Stimulated activated CD8-positive, alpha-beta memory T cell treated with anti-CD3 and anti-CD28 coated beads, Interleukin-15, amount 100 ng/mL, for 1 hour (primary cell): ENCODE measurements around the gene NKAIN2.
"Not testable (repeated sequence)": the region's sequence is repeated elsewhere in the genome, so short reads cannot be mapped to it uniquely, and the experiment has no call there.

ENCODE experiments used
- DNase-seq: peaks from one replicate; pipeline ENCODE4 v3.0.0-alpha.2; 2020; ENCODE audit warnings: low read depth

NKAIN2 gene

DNA sequence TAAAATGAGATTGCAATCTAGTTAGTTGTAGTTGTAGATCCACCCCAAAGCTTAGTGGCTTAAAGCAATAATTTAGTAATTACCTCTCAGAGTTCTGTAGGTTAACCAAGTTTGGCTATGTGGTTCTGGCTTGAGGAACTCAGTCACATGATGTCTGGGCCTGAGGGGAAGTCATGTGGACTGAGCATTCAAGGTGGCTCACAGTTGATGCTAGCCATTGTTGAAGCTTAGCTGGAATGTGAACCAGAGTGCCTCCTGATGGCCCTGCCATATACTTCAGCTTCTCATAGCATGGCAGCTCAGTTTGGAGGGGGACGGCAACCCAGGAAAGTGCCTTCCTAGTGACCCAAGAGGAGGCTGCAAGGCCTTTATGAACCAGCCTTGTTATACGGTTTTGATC, 895.4 kb downstream of the NKAIN2 start:
- DNase-seq: no peak

DNA sequence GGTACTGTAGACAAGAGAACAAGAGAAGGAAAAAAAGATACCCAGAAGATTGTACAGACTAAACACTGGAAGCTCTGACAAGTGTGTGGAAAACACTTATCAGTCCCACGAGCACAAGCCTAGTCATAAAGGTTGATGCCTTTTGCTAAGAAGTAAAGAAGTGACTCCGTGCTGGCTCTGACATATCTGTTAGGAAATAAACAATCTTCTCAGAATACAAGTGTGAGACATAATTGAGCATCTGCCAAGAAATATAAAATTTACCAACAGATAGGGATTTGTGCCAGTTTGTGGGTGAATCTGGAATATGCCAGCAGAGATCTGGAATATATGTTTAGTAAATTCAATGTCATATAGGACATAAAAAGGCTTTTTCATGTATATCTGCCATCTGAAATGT, 899.9 kb downstream of the NKAIN2 start:
- no peak for DNase-seq

DNA sequence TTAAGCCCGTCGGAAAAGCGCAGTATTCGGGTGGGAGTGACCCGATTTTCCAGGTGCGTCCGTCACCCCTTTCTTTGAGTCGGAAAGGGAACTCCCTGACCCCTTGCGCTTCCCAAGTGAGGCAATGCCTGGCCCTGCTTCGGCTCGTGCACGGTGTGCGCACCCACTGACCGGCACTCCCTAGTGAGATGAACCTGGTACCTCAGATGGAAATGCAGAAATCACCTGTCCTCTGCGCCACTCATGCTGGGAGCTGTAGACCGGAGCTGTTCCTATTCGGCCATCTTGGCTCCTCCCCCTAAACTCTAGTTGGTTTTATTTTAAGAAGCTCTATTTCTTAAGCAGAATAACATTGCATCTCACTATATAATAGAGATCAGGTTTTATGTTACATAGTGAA, 908.9 kb downstream of the NKAIN2 start:
- DNase-seq: not testable (repeated sequence)

DNA sequence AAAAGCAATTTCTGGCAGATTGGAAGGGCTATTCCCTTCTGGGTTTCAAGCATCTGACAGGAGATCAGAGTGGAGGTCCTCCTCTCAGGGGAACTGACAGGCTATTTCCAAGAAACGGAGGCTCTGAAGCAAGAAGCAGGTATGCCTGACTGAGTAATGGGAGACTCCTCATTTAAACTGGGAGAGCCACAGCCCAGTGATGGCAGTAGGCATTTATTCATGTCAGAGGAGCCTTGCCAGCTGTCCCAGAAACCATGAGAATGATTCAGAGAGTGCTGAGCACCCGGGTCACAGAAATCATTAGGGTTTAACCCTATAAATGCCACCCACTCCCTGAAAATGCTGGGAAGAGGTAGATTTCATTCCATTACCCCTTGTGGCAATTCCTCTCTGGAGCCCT, 911.1 kb downstream of the NKAIN2 start:
- no peak for DNase-seq

DNA sequence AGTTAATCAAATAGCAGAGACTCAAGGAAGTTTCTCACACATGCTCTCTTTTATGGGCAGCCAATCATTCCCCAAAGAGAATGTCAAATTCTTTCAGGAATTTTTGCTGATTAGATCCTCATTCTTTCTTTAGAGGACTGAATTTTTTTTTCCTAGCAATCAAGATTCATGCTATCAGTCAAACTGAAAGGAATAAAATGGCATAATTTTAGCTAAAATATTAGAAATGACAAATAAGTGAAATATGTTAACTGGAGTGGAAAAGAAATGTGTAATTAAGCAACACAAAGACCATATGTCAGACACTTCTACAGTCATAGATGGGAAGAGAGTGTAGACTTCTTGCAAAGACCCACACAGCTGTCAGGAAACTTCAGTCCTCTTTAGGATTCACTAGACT, 916.2 kb downstream of the NKAIN2 start:
- no peak for DNase-seq

DNA sequence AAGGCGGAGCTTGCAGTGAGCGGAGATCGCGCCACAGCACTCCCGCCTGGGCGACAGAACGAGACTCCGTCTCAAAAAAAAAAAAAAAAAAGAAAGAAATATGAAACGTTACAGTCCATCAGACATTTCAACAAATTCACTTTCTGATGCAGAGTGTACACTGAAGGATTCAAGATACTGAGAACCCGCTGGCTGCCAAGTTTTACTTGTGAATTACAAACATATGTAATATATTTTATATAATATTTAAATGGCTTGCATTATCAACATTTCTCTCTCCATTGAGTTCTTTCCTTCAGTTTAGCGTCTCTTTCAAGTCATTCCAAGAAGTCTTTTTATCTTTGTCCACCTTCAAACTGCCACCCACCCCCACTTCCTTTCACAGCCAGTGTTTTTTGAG, 917.7 kb downstream of the NKAIN2 start:
- no peak for DNase-seq

DNA sequence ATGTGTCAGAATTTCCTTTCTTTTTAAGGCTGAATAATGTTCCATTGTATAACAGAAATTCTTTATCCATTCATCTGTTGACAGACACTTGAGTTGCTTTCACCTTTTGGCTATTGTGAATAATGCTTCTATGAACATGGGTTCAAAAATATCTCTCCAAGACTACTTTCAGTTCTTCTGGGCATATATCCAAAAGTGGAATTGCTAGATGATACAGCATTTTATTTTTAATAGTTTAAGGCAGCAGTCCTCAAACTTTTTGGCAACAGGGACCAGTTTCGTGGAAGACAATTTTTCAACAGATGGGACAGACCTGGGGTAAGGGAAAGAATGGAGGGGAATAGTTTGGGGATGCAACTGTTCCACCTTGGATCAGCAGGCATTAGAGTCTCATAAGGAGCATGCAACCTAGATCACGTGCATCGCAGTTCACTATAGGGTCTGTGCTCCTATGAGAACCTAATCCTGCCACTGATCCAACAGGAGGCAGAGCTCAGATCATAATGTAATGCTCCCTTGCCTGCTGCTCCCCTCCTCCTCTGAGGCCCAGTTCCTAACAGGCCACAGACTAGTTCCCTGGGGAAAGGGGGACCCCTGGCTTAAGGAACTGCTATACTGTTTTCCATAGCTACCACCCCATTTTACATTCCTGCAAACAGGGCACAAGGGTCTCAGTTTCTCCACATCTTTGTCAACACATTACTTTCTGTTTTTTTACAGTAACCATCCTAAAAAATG, 918.6 kb downstream of the NKAIN2 start:
- DNase-seq: no peak

DNA sequence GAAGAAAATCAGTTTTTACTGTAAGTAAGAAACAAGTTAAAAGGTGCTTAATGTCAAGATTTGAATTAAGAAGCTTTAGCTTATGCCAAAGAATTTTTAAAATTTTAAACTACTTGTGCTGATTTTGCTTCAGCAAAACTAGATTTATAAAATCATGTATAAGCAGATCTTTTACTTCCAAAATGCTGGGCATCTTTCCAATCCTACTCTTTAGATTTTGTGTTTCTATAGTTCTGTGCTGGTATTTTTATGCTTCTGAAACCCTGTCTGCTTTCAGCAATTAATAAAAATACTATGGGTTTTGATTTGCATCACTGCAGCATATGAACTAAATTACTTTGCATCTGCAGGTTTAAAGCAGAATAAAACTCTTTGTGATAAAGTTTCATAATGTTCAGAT, 920.0 kb downstream of the NKAIN2 start:
- no peak for DNase-seq

DNA sequence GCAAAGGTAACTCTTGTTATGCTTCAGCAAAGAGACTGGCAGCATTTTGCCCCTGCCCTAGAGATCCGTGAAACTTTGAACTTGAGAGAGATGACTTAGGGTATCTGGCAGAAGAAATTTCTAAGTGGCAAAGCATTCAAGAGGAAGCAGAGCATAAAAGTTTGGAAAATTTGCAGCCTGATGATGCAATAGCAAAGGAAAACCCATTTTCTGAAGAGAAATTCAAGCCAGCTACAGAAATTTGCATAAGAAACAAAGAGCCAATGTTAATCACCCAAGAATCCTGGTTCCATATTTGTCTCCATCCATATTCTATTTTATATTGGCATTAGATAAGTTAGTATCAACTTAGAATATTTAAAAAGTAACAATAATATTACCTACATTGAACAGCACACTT, 934.1 kb downstream of the NKAIN2 start:
- not testable (repeated sequence) for DNase-seq

DNA sequence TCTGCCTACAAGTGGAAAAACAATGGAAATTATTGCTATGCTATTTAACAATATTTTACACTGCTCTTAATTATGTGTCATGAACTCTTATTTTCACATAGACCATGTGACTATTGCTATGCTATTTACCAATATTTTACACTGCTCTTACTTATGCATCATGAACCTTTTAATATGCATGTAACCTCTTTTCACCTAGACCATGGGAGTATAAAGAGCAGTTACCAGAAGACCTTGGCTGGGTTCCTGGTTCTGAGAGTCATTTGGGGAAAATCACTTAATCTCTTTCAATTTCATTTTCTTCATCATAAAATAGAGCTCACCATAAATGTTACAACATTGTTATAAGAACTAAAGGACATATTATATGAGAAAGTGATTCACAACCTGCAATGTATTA, 934.8 kb downstream of the NKAIN2 start:
- DNase-seq: no peak

DNA sequence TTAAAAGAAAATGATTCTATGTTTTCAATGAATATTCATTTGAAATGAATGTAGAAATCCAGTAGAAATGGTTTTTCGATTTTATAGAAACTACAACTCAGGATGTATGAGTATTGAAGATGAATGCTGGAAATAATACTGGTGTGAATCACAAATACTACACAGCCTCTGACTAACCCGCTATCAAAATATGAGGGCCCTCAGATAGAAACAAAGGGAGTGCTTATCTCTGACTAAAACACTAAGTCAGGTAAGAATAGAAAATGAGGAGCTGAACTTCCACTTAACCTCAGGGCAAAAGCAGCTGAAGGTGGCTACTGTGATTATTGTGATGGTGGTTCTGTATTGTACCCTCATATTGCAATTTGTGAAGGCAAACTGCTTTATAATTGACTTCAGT, 937.7 kb downstream of the NKAIN2 start:
- no peak for DNase-seq

DNA sequence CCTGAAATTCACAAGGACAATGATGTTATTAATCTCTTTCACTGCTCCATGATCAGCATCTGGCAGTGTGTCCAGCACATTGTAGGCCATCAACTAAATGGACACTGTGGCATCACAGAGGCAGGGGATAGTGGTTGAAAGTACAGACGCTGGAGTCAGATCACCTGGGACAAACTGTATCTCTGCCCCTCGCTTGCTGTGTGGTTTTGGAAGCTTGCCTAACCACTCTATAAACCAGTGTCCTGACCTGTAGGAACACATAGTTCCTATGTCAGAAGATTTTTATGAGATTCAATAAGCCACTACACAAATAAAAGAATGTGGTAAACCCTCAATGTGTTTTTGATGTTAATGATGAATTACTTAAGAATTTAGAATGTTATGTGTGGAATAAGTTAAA, 939.3 kb downstream of the NKAIN2 start:
- no peak for DNase-seq

DNA sequence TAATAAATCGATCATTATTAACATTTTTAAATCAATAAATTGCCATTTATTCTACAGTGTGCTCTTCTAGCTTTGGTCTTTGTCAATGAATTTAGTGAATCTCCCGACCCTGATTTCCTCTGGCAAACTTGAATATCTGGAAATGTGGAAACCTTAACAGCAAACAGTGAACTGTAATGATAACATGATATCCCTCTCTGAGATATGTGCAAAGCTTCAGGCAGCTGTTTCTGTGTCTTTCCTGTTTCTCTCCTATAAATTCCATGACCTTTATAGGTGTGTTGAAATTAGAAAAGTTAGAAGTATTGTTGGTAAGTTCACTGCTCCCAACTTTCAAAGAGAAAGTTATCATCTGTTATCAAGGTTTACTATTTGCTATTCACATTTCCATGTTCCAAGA, 939.8 kb downstream of the NKAIN2 start:
- DNase-seq: no peak

DNA sequence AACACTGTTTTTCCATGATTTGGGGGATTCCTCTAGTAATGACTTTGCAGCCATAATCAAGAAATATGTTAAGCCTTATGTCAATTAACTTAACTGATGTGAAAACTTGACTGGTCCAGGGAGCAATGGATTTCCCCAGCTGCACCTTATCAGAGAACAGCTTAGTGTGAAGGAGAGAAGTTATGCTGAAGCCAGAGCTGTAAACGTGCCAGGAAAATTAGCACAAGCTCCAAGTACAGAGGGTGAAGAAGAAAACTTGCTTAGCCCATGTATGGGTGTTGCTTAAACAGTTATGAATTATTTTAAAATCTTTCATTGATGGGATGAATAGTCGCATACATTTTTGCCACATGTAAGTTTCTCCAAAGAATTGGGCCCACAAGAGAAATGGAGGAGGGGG, 943.7 kb downstream of the NKAIN2 start:
- no peak for DNase-seq

DNA sequence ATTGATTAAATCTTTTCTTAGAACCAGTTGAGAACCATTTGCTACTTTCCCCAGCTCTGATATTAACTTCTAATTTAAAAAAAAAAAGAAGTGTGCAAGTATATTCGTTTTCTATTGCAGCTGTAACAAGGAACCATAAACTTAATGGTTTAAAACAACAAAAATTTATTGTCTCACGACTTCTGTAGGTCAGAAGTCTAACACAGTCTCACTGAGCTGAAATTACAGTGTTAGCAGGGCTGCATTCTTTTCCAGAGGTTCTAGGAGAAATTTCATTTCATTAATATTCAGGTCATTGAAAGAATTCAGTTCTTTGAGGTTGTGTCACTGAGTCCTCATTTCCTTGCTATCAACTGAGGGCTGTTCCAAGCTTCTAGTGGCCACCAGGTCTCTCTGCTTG, 945.1 kb downstream of the NKAIN2 start:
- no peak for DNase-seq

DNA sequence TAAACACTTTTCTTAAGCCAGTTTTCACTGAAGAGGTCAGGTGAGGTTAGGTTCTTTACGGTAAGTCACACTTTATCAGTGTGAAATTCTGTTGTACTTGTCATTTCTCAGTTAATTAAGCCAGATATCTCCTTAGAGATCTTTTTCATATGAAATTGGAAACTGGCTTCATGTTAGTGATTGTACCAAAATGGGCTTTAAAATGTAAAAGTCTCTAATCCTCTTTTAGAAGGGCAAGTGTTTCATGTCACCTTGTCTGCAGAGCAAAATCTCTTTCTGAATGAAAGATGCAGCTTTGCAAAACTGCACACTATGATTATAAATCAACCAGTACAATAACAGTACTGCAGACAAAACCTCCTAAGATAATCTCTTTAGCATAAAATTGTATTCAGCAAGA, 949.3 kb downstream of the NKAIN2 start:
- no peak for DNase-seq

DNA sequence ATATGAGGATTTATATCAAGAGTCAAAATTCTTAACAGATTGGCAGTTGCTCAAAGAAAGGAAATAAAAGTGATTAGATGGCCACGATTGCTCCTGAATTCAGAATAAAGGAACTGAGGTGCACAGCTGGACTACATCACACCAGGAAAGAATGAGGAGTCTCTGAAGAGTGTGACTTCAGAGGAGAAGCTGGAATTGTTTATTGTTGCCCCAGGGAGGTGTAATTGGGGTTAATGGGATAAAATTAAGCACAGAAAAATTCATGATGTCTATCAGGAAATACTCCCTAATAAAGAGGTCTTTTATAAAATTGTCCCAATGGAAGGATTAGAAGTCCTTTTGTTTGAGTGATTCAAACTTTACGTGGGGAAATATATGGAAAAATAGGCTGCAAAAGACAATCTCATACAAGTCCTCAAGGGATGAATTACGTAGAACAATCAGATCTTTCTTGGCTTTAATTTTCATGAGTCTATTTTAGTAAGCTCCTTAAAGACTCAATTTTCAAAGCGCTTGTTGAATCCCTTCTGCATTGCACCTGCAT, 950.0 kb downstream of the NKAIN2 start:
- DNase-seq: no peak

DNA sequence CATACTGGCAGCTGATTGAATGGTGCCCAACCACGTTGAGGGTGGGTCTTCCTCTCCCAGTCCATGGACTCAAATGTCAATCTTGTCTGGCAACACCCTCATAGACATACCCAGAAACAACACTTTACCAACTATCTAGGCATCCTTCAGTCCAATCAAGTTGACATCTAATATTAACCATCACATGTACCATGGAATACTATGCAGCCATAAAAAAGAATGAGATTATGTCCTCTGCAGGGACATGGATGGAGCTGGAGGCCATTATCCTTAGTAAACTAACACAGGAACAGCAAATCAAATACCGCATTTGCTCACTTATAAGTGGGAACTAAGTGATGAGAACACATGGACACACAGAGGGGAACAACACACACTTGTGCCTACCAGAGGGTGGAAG, 951.7 kb downstream of the NKAIN2 start:
- DNase-seq: no peak

DNA sequence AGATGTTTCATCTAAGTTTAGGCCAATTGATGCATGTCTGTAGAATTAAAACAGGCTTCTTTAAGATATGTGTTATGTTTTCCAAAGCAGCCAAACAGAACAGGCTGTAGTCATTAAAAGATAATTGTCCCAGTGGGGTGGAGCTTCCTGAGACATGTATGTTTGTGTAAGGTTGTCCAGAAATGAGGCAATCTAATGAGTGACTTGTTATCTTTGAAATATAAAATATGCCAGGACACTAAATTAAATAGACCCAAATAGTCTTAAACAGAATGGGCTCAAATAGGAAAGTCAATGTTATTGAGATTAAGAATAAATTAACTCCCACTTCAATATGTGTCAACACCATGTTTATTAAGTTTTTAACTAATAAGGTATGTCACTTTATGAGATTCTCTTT, 953.9 kb downstream of the NKAIN2 start:
- DNase-seq: no peak

DNA sequence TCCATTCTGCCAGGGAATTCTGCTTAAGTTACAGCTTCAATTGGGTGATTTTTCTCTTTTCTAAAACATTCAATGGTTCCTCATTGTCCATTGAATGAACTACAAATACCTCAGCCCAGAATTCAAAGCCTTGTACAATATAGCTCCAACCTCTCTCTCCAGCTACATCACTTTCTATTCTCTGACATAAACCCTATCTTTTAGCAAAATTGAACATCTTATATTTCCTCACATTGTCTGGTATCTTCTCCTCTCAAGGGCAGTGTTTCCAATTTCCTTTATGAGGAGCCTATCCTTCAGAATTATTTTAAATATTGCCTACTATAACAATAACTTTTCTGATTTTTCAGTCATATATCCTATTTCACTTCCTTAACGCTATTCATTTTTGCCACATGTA, 955.0 kb downstream of the NKAIN2 start:
- DNase-seq: no peak

DNA sequence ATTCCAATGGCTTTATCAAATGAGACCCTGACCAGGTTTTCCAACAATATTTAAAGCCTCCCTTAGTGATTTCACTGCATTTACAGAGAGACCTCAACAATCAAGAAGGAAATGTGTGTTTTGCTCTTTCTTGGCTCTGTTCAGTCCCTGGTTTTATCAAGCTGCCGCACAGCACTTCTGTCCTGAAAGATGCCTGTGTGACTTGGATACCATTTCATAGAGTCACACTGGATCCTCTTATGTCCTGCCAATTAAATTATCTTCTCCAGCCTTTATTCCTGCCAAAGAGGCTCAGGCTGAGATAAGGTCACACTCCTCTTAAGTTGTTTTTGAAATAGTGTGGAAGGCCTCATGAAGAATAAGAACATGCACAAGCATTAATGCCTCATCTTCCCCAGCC, 961.6 kb downstream of the NKAIN2 start:
- no peak for DNase-seq

DNA sequence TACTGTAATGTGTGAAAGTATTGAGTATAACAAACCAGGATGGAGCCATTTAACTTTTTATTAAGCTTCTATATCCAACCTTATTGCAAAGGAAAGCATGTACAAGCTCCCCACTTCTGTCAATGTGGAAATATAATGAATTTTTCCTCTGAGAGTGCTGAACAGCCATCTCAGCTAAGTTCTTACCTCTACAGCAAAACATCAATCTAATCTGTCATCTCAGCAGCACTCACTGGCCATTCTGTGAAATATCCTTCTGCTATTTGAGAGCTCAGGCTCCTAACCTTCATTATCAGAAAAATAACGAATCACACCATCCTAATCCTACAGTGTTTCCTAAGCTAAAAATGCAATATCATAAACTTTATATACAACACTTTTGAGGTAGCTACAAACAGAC, 964.6 kb downstream of the NKAIN2 start:
- no peak for DNase-seq

DNA sequence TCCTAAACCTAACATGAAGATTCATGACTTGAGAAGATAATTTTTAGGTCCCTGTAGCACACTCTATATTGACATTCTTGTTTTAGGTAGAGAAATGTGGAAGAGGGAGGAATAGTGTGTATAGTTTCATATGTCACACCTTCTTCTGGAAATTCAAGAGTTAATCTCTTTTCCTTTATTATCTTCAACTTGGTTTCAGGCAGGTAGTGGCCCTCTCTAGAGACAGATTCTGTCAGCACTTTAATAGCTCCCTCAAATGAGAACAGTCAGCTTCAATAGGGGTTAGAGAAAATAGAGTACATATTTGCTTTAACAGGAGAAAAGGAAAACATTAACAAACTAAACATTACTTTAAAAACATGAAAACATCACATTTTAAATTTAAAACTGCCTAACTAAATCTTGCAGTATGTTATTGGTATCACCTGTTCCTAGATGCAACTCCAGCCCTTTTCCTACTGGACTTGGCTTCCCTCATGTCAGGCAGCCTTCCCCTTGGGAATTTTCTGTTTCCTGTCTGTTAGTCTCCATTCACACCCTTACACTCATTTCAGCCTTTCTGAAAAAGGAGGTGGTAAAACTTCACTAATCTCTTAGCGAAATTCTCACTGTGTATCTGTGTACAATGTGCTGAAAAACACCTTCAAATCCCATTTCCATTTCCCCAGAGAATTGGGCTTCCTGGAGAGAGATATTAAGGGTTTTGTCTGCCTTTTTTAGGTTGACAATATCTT, 966.3 kb downstream of the NKAIN2 start:
- no peak for DNase-seq

DNA sequence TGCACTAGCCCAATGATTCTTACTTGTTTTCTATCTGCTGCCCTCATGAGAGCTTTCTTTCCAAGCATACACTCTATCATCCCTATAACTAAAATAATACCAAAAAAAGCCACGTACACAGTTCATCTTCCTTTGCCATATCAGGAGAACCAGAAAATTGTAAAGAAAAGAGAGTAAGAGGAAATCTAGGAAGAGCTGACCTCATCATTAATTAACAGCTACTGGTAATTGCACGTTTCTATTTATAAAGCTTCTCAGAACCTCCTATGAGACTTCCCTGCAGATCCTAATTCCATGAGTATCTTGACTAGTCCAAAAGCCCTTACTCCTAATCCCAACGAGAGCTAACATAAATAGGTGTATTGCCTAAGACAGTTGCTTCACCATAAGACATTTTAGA, 967.1 kb downstream of the NKAIN2 start:
- no peak for DNase-seq
